H1 (cell line): ENCODE data around the gene G6PC3. TPM values are rescaled to one million over a fixed set of nuclear protein-coding genes. Genes with fewer than 3 reads are reported as not detected.

Experiments used
- CBX8 ChIP-seq: fragments of 300-800, 300-1000 bp; sonication (generic); IDR thresholded peaks from 2 replicates; pipeline ENCODE4 v1.7.1; 2016; ENCODE audit warnings: low read depth, low read length, borderline replicate concordance
- NANOG ChIP-seq: IDR thresholded peaks from 2 replicates; pipeline ENCODE4 v1.6.1; 2011; ENCODE audit warnings: low read length, low read depth, mild to moderate bottlenecking, inconsistent platforms; ENCODE audit not compliant: insufficient read depth, poor library complexity, severe bottlenecking
- polyA plus RNA-seq, 7 experiments: library from polyadenylated mRNA; depleted of rRNA in 3 of 7; stranded (reverse) in 5 of 7; unstranded in 2 of 7; fragments of >200 nt in 5 of 7; fragments of 200-250 nt in 2 of 7; gene quantifications; 1 replicate in 5 of 7; 2 replicates in 1 of 7; 4 replicates in 1 of 7; pipeline versions ENCODE4 v1.2.1 to v1.2.3, GENCODE V29; 2011 to 2013; ENCODE audit warnings: missing spikeins in 2 of 7, mixed read lengths in 2 of 7
- total RNA-seq: library from RNA; stranded (reverse); fragmentation: NEBNext Ultra II Directional; extraction: Animal tissue kit (Norgen Biotek cat#: 25700); gene quantifications from 2 replicates; pipeline ENCODE4 v1.2.1, GENCODE V29; 2021

The G6PC3 gene
- total and polyA plus RNA-seq, 2 of the 8 experiments (the other 6 are each of a cell fraction or from before 2014, with no cell fraction given), result 104 to 343 TPM

DNA sequence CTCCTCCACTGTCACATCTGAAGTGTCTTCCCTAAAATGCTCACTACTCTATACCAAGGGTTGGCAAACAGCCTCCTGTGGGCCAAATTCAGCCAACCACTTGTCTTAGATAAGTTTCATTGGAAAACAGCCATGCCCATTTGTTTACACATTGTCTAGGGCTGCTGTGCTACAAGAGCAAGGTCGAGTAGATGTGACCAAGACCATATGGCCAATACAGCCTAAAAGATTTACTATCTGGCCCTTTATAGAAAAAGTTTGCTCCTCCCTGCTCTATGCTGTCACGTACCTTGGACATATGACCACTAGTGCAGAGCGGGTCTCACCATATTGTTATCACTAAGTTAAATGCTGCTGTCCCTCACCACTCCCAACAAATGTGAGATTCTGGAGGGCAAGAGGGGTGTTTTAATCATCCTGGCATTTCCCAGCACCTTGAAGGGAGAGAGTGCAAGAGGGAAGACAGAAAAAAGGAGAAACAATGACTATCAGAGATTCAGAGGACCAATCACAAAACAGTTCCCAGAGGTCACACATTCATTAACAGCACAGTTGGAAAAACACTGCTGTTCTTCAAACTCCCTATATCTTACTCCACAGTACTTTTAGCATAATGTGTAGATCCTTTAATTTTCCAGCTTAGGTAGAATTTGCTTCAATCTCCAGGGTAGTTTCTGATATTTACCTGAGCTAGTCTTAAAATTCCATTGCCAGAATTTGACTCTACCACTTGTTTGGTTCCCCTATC, 17.2 kb upstream of the G6PC3 start (continued):
- TF ChIP-seq NANOG (no peak), CBX8 (no peak)
